ENCODE measurements around the gene PLAAT2.
"Not testable (repeated sequence)": the region's sequence is repeated elsewhere in the genome, so short reads cannot be mapped to it uniquely, and the experiment has no call there.

The PLAAT2 gene

DNA sequence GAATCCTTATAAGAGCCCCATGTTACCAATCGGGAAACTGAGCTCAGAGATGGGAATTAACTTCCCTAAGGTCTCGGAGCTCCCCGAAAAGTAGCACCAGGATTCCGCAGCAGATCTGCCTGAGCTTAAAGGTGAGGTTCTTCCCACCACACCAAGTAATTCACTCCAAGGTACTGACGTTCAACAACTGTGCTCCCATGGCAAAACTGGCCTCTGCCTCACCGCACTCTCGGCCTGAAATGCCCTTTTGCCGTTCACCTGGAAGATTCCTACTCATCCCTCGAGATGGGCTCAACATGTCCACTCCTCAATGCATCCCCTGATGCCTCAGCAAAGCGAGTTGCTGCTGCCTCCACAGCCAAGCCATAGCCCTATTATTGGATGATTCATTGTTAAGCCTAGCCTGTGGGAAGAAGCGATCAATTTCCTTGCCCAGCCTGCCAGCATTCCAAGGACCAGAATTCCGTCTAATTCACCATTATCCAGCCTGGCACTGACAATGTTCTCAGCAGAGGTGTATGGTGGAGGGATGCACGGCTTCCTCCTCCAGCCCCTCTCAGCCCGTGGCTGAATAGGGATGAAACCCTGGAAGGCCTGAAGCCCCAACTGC, 46.9 kb upstream of the PLAAT2 start:
- Histone ChIP-seq H3K9me3 (ENCODE audit: severe bottlenecking) (no peaks in the 10 kb centered on the region), H3K4me3 (ENCODE audit: severe bottlenecking) (no peak overlapping the region), H3K27ac (ENCODE audit: poor library complexity, severe bottlenecking) (no peak overlapping the region), H3K4me1 (ENCODE audit: insufficient read depth, poor library complexity, severe bottlenecking) (no peaks in the 10 kb centered on the region), H3K36me3 (ENCODE audit: low read depth) (no peaks in the 10 kb centered on the region), H3K27me3 (ENCODE audit: insufficient read depth, poor library complexity, severe bottlenecking) (no peaks in the 10 kb centered on the region)
- TF ChIP-seq, protein P1, sequence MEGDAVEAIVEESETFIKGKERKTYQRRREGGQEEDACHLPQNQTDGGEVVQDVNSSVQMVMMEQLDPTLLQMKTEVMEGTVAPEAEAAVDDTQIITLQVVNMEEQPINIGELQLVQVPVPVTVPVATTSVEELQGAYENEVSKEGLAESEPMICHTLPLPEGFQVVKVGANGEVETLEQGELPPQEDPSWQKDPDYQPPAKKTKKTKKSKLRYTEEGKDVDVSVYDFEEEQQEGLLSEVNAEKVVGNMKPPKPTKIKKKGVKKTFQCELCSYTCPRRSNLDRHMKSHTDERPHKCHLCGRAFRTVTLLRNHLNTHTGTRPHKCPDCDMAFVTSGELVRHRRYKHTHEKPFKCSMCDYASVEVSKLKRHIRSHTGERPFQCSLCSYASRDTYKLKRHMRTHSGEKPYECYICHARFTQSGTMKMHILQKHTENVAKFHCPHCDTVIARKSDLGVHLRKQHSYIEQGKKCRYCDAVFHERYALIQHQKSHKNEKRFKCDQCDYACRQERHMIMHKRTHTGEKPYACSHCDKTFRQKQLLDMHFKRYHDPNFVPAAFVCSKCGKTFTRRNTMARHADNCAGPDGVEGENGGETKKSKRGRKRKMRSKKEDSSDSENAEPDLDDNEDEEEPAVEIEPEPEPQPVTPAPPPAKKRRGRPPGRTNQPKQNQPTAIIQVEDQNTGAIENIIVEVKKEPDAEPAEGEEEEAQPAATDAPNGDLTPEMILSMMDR (IDR thresholded peaks at IDR 0.05; ENCODE audit: poor library complexity, severe bottlenecking): no peak
- DNase-seq (ENCODE audit: low spot score) (no peak), ATAC-seq (ENCODE audit: low read depth) (no peak)

DNA sequence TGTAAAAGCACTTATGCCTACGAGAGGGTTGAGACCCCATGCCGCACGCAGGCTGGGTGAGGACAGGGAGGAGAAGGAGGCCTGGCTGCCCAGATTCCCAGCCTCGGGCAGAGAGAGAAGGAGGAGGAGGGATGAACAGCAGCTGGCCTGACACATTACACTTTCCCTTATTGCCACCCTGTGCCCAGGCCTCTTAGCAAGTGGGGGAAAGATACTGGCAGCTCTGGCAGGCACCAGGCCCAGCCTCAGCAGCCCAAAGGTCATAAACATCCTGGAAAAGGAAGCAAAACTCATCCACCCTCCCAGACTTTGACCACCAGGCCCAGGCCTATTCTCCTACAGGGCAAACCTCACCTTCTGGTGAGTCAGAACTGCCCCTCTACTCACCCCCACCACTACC, 46.4 kb upstream of the PLAAT2 start:
- no peak for ATAC-seq (ENCODE audit: low read depth)
- Histone ChIP-seq H3K4me3 (ENCODE audit: severe bottlenecking) (no peak overlapping the region), H3K36me3 (ENCODE audit: low read depth) (no peaks in the 10 kb centered on the region)

DNA sequence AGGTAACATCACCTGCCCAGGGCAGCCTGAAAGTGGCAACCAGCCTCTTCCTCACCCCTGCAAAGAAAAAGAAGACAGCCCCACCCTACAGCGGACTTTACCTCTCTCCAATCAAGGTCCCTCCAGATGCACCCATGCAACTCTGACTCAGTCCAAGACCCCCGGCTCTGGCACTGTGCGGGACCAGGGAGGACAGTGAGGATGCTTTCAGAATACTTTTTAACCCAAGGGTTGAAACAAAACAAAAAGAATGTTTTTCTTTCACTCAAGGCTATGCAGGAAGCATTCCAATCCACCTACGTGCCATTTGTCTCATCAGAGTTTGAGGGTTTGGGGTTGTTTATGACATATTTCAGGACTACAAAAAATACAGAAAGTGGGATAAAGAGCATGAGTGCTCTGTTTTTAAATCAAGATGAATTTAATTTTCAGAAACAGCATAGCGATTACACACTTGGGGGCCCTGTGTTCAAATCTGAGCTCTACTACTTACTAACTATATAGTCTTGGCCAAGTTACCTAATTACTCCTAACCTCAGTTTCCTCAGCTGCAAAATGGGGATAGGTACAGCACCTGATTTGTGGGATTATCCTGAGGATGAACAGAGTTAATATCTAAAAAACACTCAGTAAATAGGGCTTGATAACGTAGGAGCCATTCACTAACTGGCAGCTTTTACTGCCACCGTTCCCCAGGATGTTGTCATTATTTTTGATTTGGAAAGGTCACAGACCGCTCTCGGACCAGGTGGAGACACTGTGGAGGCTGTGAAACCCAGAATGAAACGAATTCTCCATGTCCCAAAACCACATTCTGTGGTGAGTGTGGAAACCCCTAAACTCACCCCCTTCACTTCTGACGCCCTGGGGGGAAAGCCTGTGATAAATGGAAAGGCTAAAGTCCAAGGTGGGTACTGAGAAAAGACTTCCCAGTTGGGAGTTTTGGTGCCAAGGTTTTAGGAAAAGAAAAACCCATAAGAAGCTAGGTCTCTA, 45.5 kb upstream of the PLAAT2 start:
- ATAC-seq (ENCODE audit: low read depth) (no peak), DNase-seq (ENCODE audit: low spot score) (no peak)
- TF ChIP-seq, protein P1 (IDR thresholded peaks at IDR 0.05; ENCODE audit: poor library complexity, severe bottlenecking): no peak

More for the DNA sequence above, 46.4 kb upstream of the PLAAT2 start:
- H3K4me1 ChIP-seq (ENCODE audit: insufficient read depth, poor library complexity, severe bottlenecking): no peaks in the 10 kb centered on the region
- DNase-seq (ENCODE audit: low spot score): no peak
- no peaks in the 10 kb centered on the region for H3K27me3 ChIP-seq (ENCODE audit: insufficient read depth, poor library complexity, severe bottlenecking)
- TF ChIP-seq, protein P1 (IDR thresholded peaks at IDR 0.05; ENCODE audit: poor library complexity, severe bottlenecking): no peak
- H3K9me3 ChIP-seq (ENCODE audit: severe bottlenecking): no peaks in the 10 kb centered on the region
- H3K27ac ChIP-seq (ENCODE audit: poor library complexity, severe bottlenecking): no peak overlapping the region

DNA sequence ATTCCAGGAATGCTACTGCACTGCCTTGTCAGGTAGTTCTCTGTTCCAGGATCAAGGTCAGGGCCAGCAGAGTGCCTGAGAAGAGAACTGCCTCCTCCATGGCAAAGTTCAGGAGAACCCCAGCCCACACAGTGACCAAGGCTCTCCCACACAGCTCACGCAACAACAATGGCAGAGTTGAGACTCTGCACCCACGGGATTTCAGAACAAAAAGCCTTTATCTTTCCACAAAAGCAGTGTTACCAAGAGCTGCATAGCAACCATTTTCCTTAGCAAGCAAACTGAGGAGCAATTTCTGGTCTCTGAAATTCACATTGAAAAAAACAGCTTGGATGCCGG, 40.0 kb upstream of the PLAAT2 start:
- DNase-seq (ENCODE audit: low spot score) (no peak), ATAC-seq (ENCODE audit: low read depth) (no peak)
- Histone ChIP-seq H3K4me3 (ENCODE audit: severe bottlenecking) (no peak overlapping the region), H3K27ac (ENCODE audit: poor library complexity, severe bottlenecking) (no peak overlapping the region), H3K36me3 (ENCODE audit: low read depth) (no peaks in the 10 kb centered on the region), H3K9me3 (ENCODE audit: severe bottlenecking) (no peaks in the 10 kb centered on the region), H3K4me1 (ENCODE audit: insufficient read depth, poor library complexity, severe bottlenecking) (no peaks in the 10 kb centered on the region), H3K27me3 (ENCODE audit: insufficient read depth, poor library complexity, severe bottlenecking) (no peaks in the 10 kb centered on the region)
- TF ChIP-seq, protein P1 (IDR thresholded peaks at IDR 0.05; ENCODE audit: poor library complexity, severe bottlenecking): no peak

More for the DNA sequence above, 45.5 kb upstream of the PLAAT2 start:
- H3K4me1 ChIP-seq (ENCODE audit: insufficient read depth, poor library complexity, severe bottlenecking): no peaks in the 10 kb centered on the region
- H3K27me3 ChIP-seq (ENCODE audit: insufficient read depth, poor library complexity, severe bottlenecking): no peaks in the 10 kb centered on the region
- H3K36me3 ChIP-seq (ENCODE audit: low read depth): no peaks in the 10 kb centered on the region
- H3K27ac ChIP-seq (ENCODE audit: poor library complexity, severe bottlenecking): no peak overlapping the region
- H3K9me3 ChIP-seq (ENCODE audit: severe bottlenecking): no peaks in the 10 kb centered on the region
- no peak overlapping the region for H3K4me3 ChIP-seq (ENCODE audit: severe bottlenecking)

DNA sequence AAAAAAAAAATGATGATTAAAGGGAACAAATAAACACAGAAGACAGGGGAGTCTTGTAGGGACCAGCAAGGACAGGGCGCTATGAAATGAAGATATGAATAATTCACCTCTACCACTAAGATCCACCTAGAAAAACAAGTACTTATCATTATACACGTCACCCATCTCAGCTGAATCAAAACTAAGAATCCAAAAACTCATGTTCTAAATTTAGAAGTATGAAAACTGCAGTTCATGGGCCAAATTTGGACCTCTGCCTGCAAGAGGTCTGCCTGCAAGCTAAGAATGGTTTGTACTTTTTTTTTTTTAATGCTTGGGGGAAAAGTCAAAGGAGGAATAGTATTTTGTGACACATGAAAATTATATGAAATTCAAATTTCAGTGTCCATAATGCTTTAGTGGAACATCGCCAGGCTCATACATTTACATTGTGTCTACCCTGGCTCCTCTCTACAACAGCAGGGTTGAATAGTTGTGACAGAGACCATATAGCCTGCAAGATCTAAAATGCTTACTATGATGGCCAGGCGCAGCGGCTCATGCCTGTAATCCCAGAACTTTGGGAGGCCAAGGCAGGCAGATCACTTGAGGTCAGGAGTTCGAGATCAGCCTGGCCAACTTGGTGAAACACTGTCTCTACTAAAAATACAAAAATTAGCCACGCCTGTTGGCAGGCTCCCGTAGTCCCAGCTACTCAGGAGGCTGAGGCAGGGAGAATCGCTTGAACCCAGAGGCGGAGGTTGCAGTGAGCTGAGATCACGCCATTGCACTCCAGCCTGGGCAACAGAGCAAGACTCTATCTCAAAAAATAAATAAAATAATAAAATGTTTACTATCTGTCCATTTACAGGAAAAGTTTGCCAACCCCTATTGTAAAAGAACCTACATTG, 39.4 kb upstream of the PLAAT2 start:
- not testable (repeated sequence) for H3K9me3 ChIP-seq (ENCODE audit: severe bottlenecking); H3K36me3 ChIP-seq (ENCODE audit: low read depth); DNase-seq (ENCODE audit: low spot score); H3K27ac ChIP-seq (ENCODE audit: poor library complexity, severe bottlenecking); H3K4me1 ChIP-seq (ENCODE audit: insufficient read depth, poor library complexity, severe bottlenecking); H3K4me3 ChIP-seq (ENCODE audit: severe bottlenecking); H3K27me3 ChIP-seq (ENCODE audit: insufficient read depth, poor library complexity, severe bottlenecking); ATAC-seq (ENCODE audit: low read depth)
